Measurements from ENCODE around the gene MORF4L1.
A peak's percentile ranks its signal among the peaks of the same experiment; 100 is the strongest.
"Not testable (repeated sequence)": the region's sequence is repeated elsewhere in the genome, so short reads cannot be mapped to it uniquely, and the experiment has no call there.

Gene MORF4L1

GRCh38 chr15:78893538-78893937 is 20.8 kb downstream of the MORF4L1 start:
- FAIRE-seq (peak; percentile 75), DNase-seq (ENCODE audit: extremely low spot score, insufficient read length, low read depth) (no peak)

DNA sequence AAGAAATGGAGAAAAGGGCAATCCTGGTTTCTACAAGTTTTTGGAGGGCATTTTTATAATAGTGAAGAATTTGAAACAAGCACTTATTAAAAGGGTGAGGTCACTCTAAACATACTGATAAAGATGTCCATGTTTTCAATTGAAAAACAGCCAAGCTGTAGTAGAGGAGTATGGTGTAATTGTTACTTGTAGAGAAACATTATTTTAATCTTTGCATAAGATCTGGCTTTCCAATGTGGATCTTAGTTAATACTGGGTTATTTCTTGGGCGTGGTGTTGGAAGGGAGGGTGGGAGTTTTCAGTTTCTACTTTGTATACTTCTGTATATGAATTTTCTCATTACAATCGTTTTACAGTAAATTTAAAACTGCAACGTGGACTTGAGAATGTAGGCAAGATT is 22.8 kb downstream of the MORF4L1 start:
- FAIRE-seq (no peak), DNase-seq (ENCODE audit: extremely low spot score, insufficient read length, low read depth) (no peak)

DNA sequence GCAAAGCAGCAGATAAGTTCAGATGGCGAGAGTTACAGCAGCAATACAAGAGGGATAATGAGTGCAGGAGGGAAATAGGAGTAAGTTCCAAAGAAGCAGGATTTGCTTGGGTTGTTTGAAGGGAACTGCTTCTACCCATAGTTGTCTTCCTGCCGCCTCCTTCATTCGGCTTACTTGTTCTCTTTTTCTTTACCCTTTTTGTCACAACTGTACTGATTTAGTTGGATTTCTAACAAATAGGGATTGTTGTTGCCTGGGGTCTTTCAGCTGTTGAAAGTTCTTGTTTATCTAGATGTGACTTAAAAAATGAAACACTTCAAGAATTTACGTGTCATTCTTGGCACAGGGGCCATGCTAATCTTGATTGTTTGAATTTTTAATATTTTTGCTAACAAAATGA is 25.9 kb downstream of the MORF4L1 start:
- FAIRE-seq (no peak), DNase-seq (ENCODE audit: extremely low spot score, insufficient read length, low read depth) (no peak)

GRCh38 chr15:78900819-78901533 is 28.3 kb downstream of the MORF4L1 start:
- not testable (repeated sequence) for DNase-seq (ENCODE audit: extremely low spot score, insufficient read length, low read depth); FAIRE-seq

DNA sequence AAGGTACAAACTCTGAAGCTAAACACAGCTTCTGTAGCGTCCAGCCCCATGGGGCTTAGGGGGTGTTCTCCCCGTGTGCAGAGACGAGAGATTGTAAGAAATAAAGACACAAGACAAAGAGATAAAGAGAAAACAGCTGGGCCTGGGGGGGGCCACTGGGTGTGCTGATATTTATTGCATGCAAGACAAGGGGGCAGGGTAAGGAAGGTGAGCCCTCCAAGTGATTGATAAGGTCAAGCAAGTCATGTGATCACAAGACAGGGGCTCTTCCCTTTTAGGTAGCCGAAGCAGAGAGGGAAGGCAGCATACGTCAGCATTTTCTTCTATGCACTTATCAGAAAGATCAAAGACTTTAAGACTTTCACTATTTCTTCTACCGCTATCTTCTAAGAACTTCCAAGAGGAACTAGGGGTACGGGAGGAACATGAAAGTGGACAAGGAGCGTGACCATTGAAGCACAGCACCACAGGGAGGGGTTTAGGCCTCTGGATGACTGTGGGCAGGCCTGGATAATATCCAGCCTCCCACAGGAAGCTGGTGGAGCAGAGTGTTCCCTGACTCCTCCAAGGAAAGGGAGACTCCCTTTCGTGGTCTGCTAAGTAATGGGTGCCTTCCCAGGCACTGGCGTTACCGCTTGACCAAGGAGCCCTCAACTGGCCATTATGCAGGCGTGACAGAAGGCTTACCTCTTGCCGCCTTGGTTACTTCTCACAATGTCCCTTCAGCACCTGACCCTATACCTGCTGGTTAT is 29.8 kb downstream of the MORF4L1 start:
- not testable (repeated sequence) for FAIRE-seq

DNA sequence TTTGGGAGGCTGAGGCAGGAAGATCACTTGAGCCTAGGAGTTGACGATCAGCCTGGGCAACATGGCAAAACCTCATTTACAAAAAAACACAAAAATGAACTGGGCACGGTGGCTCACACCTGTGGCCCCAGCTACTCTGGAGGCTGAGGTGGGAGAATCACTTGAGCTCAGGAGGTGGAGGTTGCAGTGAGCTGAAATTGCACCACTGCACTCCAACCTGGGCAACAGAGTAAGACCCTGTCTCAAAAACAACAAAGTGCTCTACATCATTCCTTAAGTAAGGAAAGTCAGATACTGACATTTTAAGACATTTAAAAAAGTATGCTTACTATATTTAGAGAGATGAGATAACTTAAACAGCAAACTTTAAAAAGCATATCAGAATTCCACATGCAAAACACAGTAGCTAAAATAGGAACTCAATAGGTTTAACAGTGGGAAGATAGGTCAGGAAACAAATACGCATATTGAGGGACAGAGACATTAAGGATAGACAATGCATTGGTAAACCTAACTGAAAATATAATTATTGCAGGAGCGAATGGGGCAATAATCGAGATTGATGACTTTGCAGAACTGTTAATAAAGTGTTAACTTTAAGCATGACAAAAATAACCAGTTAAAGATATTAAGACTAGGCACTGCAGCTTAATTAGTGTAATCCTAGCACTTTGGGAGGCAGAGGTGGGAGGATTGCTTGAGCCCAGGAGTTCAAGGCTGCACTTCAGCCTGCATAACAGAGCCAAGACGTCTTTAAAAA is 32.1 kb downstream of the MORF4L1 start:
- FAIRE-seq = no peak

More for the DNA sequence above, 29.8 kb downstream of the MORF4L1 start:
- not testable (repeated sequence) for DNase-seq (ENCODE audit: extremely low spot score, insufficient read length, low read depth)

GRCh38 chr15:78906316-78906620 is 33.6 kb downstream of the MORF4L1 start:
- DNase-seq (ENCODE audit: extremely low spot score, insufficient read length, low read depth) (no peak), FAIRE-seq (no peak)

More for the DNA sequence above, 32.1 kb downstream of the MORF4L1 start:
- no peak for DNase-seq (ENCODE audit: extremely low spot score, insufficient read length, low read depth)

GRCh38 chr15:78907577-78907976 is 34.9 kb downstream of the MORF4L1 start:
- DNase-seq (ENCODE audit: extremely low spot score, insufficient read length, low read depth) (no peak), FAIRE-seq (no peak)

DNA sequence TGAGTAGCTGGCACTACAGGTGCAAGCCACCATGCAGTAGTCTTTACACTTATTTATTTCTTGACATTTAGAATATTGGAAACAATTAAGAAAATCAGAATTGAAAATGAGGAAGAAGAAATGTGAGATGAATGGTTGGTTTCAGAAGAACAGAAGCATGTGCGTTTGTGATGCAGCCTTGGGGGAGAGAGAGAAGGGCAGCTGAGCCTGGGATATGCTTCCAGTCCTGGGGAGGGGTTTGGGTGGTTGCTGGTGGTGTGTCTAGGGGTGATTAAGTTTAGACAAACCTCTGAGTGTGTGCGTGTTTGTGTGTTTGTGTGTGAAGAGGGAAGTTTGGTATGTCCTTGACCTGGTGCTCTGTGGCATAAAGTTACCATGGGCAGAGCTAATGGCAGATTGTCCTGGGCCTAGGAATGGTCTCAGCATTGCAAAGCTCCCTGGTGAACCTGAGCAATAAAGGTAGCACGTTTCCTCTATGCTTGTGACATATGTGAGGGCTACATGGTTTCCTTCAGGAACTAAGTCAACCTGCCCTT is 36.5 kb downstream of the MORF4L1 start:
- FAIRE-seq (no peak), DNase-seq (ENCODE audit: extremely low spot score, insufficient read length, low read depth) (no peak)

- no peak for DNase-seq (ENCODE audit: extremely low spot score, insufficient read length, low read depth)
- FAIRE-seq = peak; percentile 21
Measured at GRCh38 chr15:78909791-78910228, 37.1 kb downstream of the MORF4L1 start.

GRCh38 chr15:78910271-78910670 is 37.6 kb downstream of the MORF4L1 start:
- no peak for DNase-seq (ENCODE audit: extremely low spot score, insufficient read length, low read depth)
- no peak for FAIRE-seq

DNA sequence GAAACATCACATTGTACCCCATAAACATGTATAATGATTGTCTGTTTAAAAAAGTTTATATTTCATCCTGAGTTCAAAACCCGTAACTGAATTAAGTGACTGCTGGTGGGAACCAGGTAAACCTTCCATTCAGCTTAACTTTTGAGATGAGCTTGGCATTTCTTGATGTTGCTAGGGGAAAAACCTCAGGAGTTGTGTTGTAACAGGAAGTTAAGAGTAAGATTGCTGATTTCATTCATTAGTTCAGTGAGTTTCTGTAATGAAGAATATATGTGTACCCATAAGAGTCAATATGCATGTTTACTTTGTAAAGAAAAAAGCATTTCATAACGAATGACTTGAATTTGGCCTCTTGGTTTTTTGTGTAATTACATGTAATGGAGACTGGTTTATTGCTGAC is 39.6 kb downstream of the MORF4L1 start:
- DNase-seq (ENCODE audit: extremely low spot score, insufficient read length, low read depth) = no peak
- no peak for FAIRE-seq

DNA sequence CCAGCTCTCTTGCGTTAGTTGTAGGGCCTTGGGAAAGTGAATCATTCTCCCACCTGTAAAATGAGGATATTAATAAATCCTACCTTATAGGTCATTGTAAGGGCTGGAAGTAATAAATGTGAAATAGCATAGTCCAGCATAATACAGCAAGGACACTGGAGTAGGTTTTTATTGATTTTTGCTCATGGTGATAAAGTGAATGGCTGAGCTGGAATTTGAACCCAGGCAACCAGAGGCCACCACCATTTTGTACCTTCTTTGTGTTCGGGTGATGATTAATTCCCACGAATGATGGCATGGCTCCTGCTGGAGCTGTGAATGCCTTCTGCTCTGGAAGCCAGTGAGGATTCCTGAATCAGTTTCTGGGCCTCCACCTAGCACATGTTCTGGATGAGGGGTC is 40.3 kb downstream of the MORF4L1 start:
- no peak for FAIRE-seq

DNA sequence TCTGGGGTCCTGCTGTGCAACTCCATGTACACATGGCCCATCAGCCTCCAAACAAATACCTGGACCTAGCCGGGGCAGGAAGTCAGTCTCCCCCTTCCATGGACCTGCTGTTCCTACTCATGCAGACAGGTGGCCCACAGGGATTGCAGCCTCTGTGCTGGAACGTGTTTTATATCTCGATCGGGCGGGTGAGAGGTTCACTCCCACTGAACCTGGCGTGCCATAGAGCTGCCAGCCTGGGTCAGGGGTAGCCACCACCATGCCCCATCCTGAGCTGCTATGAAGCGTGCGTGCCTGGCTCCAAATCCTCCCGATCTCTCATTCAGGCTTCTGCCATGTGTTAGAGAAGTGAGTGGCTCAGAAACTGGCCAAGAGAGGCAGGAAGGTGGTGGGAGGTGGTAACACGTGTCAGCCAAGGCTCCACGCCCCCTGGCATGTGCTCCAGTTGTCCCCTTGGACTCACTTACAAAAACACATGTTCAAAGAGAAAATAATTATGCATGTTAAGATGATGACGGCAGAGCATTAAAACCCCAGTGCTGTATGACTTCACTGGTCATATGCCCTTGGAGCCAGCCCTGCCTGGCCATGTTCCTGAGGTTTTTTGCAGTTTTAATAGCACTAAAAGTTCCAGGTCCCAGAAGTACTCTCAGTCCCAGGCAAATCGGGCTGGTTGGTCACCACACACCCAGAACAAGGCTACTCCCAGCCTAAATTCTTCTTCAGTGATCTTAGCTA is 41.5 kb downstream of the MORF4L1 start:
- DNase-seq (ENCODE audit: extremely low spot score, insufficient read length, low read depth) (no peak), FAIRE-seq (no peak)

More for the DNA sequence above, 40.3 kb downstream of the MORF4L1 start:
- no peak for DNase-seq (ENCODE audit: extremely low spot score, insufficient read length, low read depth)

GRCh38 chr15:78915341-78916087 is 42.8 kb downstream of the MORF4L1 start:
- no peak for FAIRE-seq
- no peak for DNase-seq (ENCODE audit: extremely low spot score, insufficient read length, low read depth)

GRCh38 chr15:78916088-78916487 is 43.4 kb downstream of the MORF4L1 start:
- no peak for DNase-seq (ENCODE audit: extremely low spot score, insufficient read length, low read depth)

GRCh38 chr15:78917888-78918287 is 45.2 kb downstream of the MORF4L1 start:
- FAIRE-seq = no peak
- no peak for DNase-seq (ENCODE audit: extremely low spot score, insufficient read length, low read depth)

More at GRCh38 chr15:78916088-78916487, 43.4 kb downstream of the MORF4L1 start:
- no peak for FAIRE-seq

DNA sequence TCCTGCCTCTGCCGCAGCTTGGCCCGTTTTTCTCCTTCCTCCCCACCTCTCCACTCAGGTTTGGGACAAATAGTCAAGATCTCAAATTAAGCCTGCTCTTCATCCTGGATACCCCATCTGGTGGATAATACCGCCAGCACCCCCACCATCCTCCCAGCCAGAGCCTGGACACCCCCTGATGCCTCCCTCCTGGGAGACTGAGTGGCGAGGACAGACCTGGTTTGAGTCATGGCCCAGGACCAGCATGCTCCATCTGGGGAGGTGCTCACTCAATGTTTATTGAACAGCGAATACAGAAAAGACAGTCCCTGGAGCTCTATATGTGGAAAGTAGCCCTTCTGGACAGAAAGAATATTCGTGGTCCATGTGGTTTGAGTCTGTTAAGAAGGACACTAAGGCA is 48.8 kb downstream of the MORF4L1 start:
- FAIRE-seq = no peak
- DNase-seq (ENCODE audit: extremely low spot score, insufficient read length, low read depth) = no peak

DNA sequence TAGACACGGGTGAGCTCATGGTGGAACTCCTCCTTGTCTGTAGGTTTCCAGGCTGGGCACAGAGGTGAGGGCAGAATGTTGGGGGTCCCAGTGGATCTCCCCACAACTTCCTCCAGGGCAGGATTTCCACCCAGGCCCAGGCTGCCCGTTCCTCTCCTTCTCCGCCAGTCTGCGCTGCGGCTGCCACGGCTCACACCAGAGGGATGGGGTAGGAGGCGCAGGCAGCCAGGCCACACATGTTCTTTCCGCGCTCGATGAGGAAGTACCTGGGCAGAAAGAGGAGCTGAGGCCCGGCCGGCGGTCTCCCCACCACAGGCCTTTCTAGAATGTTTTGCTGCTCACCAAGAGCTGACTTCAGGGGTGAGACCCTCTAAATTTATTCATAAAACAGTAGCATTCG is 49.2 kb downstream of the MORF4L1 start:
- DNase-seq (ENCODE audit: extremely low spot score, insufficient read length, low read depth) (no peak), FAIRE-seq (no peak)
